Smooth muscle cell (in vitro differentiated cells): ENCODE results near the gene PPP6R2. TPM values are rescaled to one million over a fixed set of nuclear protein-coding genes. Genes with fewer than 3 reads are reported as not detected.

ENCODE experiments used
- DNase-seq: peaks from one replicate; lab custom pipeline; 2025; ENCODE audit not compliant: unreplicated experiment; lab: John Stamatoyannopoulos, UW
- H2AFZ ChIP-seq: fragments of 200-600 bp; sonication (generic); 2 replicates; pipeline ENCODE4 v1.6.0; 2016; ENCODE audit warnings: antibody characterized with exemption, low read depth, mild to moderate bottlenecking
- H3F3A ChIP-seq: fragments of 200-600 bp; sonication (generic); 2 replicates; pipeline ENCODE4 v1.6.0; 2017; ENCODE audit warnings: antibody characterized with exemption, low read depth
- H3K27ac ChIP-seq: fragments of 200-600 bp; sonication (generic); 2 replicates; pipeline ENCODE4 v1.5.1; 2016; ENCODE audit warnings: low read depth, mild to moderate bottlenecking
- H3K27me3 ChIP-seq: fragments of 200-600 bp; sonication (generic); 2 replicates; pipeline ENCODE4 v1.6.1; 2016; ENCODE audit warnings: low read depth, mild to moderate bottlenecking
- H3K36me3 ChIP-seq: fragments of 200-600 bp; sonication (generic); 2 replicates; pipeline ENCODE4 v1.5.1; 2016; ENCODE audit warnings: low read depth
- H3K4me1 ChIP-seq: fragments of 200-600 bp; sonication (generic); 2 replicates; pipeline ENCODE4 v1.5.1; 2016; ENCODE audit warnings: low read depth
- H3K4me2 ChIP-seq: fragments of 200-600 bp; sonication (generic); 2 replicates; pipeline ENCODE4 v1.6.0; 2016; ENCODE audit warnings: mild to moderate bottlenecking
- H3K4me3 ChIP-seq: fragments of 200-600 bp; sonication (generic); 2 replicates; pipeline ENCODE4 v1.5.1; 2016; ENCODE audit warnings: mild to moderate bottlenecking
- H3K79me2 ChIP-seq: fragments of 200-600 bp; sonication (generic); 2 replicates; pipeline ENCODE4 v1.6.0; 2016; ENCODE audit warnings: low read depth, mild to moderate bottlenecking
- H3K9ac ChIP-seq: fragments of 200-600 bp; sonication (generic); 2 replicates; pipeline ENCODE4 v1.6.0; 2016; ENCODE audit warnings: low read depth
- H3K9me3 ChIP-seq: fragments of 200-600 bp; sonication (generic); replicated peaks from 2 replicates; pipeline ENCODE4 v1.5.1; 2016; ENCODE audit warnings: low read depth
- H4K20me1 ChIP-seq: fragments of 200-600 bp; sonication (generic); 2 replicates; pipeline ENCODE4 v1.6.0; 2016; ENCODE audit warnings: low read depth
- WGBS: methylation state at CpG from one replicate; pipeline ENCODE4 v1.1.7; 2016; ENCODE audit warnings: low lambda C conversion rate; 5-methylcytosine and 5-hydroxymethylcytosine counted together
- polyA plus RNA-seq: library from polyadenylated mRNA; unstranded; fragments of >200 nt; fragmentation: Nextera tagmentation; extraction: Ambion mirVana; gene quantifications from 2 replicates; pipeline ENCODE4 v1.2.1, GENCODE V29; 2016
- total RNA-seq: library from RNA; depleted of rRNA; stranded (reverse); fragments of >200 nt; gene quantifications from 2 replicates; pipeline ENCODE4 v1.2.3, GENCODE V29; 2014
- TF ChIP-seq, protein P1 (sequence below): fragments of 200-600 bp; sonication (generic); IDR thresholded peaks from 2 replicates; pipeline ENCODE4 v1.5.1; 2017; ENCODE audit warnings: borderline replicate concordance, mild to moderate bottlenecking, antibody characterized with exemption; ENCODE audit not compliant: insufficient read depth, poor library complexity, severe bottlenecking

Gene PPP6R2
- total and polyA plus RNA-seq, 2 experiments from 2014 or later: 24.6 to 36.3 TPM

DNA sequence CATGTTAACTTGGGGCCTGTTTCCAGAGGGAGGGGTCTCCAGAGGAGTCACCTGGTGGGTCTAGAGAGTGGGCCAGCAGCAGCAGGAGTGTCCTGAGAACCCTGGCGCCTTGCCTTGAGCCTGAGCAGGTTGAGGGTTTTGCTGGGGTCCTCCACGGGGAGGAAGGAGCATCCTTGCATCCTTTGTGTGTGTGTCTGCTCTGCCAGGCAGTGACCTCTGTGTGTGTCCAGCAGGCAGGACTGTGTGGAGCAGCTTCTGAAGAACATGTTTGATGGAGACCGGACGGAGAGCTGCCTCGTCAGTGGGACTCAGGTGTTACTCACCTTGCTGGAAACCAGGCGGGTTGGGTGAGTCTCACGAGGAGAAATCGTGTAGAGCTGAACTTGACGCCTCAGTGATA is 76.0 kb downstream of the PPP6R2 start:
- TF ChIP-seq, protein P1, sequence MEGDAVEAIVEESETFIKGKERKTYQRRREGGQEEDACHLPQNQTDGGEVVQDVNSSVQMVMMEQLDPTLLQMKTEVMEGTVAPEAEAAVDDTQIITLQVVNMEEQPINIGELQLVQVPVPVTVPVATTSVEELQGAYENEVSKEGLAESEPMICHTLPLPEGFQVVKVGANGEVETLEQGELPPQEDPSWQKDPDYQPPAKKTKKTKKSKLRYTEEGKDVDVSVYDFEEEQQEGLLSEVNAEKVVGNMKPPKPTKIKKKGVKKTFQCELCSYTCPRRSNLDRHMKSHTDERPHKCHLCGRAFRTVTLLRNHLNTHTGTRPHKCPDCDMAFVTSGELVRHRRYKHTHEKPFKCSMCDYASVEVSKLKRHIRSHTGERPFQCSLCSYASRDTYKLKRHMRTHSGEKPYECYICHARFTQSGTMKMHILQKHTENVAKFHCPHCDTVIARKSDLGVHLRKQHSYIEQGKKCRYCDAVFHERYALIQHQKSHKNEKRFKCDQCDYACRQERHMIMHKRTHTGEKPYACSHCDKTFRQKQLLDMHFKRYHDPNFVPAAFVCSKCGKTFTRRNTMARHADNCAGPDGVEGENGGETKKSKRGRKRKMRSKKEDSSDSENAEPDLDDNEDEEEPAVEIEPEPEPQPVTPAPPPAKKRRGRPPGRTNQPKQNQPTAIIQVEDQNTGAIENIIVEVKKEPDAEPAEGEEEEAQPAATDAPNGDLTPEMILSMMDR: no peak
- Histone ChIP-seq H3K36me3 (peaks cover 6% of the 10 kb centered on the region), H2AFZ (no peak overlapping the region), H3F3A (no peaks in the 10 kb centered on the region), H3K9me3 (no peaks in the 10 kb centered on the region), H3K79me2 (no peaks in the 10 kb centered on the region), H3K4me2 (no peak overlapping the region), H3K27ac (no peak overlapping the region), H3K4me1 (no peaks in the 10 kb centered on the region), H4K20me1 (no peaks in the 10 kb centered on the region), H3K9ac (no peak overlapping the region), H3K4me3 (no peak overlapping the region), H3K27me3 (no peaks in the 10 kb centered on the region)
- DNase-seq: no peak
- 96% methylated on average over 9 of the region's 9 CpGs for WGBS

DNA sequence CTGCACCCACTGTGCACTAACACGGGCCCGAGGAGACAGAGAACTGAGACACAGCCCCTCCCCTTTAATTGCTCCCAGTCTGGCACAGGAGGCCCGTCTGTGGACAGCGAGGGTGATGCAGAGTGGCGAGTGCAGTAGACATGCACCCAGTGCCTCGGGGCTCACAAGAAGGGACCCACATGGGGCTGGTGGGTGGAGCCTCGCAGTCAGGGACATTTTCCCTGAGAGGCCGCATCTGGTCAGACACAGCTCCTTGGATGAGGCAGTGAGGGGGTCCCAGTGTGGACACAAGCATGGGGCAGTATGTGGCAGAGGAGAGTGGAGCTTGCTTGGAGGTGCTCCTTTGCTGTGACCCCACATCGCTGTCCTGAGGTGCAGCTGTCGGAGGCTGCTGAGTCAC is 76.9 kb downstream of the PPP6R2 start:
- no peaks in the 10 kb centered on the region for H3K4me1 ChIP-seq
- H3K9ac ChIP-seq: no peak overlapping the region
- no peak overlapping the region for H3K27ac ChIP-seq
- no peaks in the 10 kb centered on the region for H3K79me2 ChIP-seq
- no peak overlapping the region for H3K4me2 ChIP-seq
- TF ChIP-seq, protein P1: no peak
- WGBS: 95% methylated on average over 10 of the region's 10 CpGs
- H3K9me3 ChIP-seq: no peaks in the 10 kb centered on the region
- H4K20me1 ChIP-seq: no peaks in the 10 kb centered on the region
- peaks cover 6% of the 10 kb centered on the region for H3K36me3 ChIP-seq
- no peak overlapping the region for H3K4me3 ChIP-seq
- H2AFZ ChIP-seq: no peak overlapping the region
- H3K27me3 ChIP-seq: no peaks in the 10 kb centered on the region
- H3F3A ChIP-seq: no peaks in the 10 kb centered on the region
- DNase-seq: no peak

DNA sequence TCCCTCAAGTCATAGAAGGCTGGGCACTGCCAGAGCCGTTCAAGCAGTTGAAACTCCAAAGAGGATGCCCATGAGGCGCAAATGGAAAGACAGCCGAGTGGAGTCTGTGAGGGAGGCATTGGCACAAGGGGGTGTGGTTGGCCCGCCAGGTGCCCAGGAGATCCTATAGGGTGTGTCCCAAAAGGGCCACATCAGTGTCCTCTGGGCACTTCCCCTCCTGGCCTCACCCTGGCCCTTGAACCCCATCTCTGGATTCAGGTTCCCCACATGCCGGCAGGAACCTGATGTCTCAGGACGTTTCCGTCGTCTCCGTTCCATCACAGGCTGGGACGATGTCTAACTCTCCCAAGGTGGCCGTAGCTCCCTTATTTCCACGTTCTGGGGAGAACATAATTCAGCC is 77.5 kb downstream of the PPP6R2 start:
- TF ChIP-seq, protein P1: no peak
- Histone ChIP-seq H3K27me3 (no peaks in the 10 kb centered on the region), H3K9me3 (no peaks in the 10 kb centered on the region), H2AFZ (no peak overlapping the region), H3F3A (no peaks in the 10 kb centered on the region), H3K36me3 (peaks cover 6% of the 10 kb centered on the region), H3K9ac (no peak overlapping the region), H3K4me1 (no peaks in the 10 kb centered on the region), H3K79me2 (no peaks in the 10 kb centered on the region), H3K27ac (no peak overlapping the region), H3K4me3 (no peak overlapping the region), H3K4me2 (no peak overlapping the region), H4K20me1 (no peaks in the 10 kb centered on the region)
- WGBS: 99% methylated on average over 12 of the region's 12 CpGs
- DNase-seq: no peak

DNA sequence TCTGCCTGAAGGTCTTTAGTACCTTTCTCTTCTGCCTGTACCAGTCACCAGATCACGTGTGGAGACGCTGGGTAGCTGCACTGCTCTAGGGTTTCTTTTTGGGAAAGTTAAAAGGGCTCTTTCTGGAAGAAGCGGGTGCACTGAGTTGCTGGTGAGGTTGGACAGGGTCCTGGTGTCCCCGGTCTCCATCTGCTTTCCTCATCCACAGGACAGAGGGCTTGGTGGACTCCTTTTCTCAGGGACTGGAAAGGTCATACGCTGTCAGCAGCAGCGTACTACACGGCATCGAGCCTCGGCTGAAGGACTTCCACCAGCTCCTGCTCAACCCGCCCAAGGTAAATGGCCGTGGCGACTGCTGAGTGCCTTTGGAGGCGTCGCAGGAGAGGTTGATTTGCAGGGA is 78.9 kb downstream of the PPP6R2 start:
- 98% methylated on average over 14 of the region's 14 CpGs for WGBS
- Histone ChIP-seq H3K9ac (no peak overlapping the region), H3K4me1 (no peaks in the 10 kb centered on the region), H3F3A (no peaks in the 10 kb centered on the region), H3K36me3 (peaks cover 1% of the 10 kb centered on the region), H3K27me3 (no peaks in the 10 kb centered on the region), H2AFZ (no peak overlapping the region), H4K20me1 (no peaks in the 10 kb centered on the region), H3K27ac (no peak overlapping the region), H3K4me3 (no peak overlapping the region), H3K79me2 (no peaks in the 10 kb centered on the region), H3K9me3 (no peaks in the 10 kb centered on the region), H3K4me2 (no peak overlapping the region)
- TF ChIP-seq, protein P1: no peak
- no peak for DNase-seq
